CD4-positive, alpha-beta T cell treated with Interleukin-17A for 4 hours (primary cell): Measurements from ENCODE around the gene TRAPPC2L.

ENCODE experiments used
- DNase-seq: peaks from one replicate; pipeline ENCODE4 v3.0.0-alpha.2; 2020; ENCODE audit warnings: mixed read lengths

Gene TRAPPC2L

GRCh38 chr16:88911946-88912310 lies 55.0 kb downstream of the TRAPPC2L start:
- no peak for DNase-seq
